Activated CD8-positive, alpha-beta memory T cell treated with anti-CD3 and anti-CD28 coated beads for 48 hours (primary cell): Measurements from ENCODE around the gene YKT6.

Experiments
- DNase-seq, 3 experiments: peaks; one replicate each; pipeline ENCODE4 v3.0.0-alpha.2; 2020; ENCODE audit warnings: low read depth in 2 of 3, low spot score in 2 of 3

Gene YKT6

DNA sequence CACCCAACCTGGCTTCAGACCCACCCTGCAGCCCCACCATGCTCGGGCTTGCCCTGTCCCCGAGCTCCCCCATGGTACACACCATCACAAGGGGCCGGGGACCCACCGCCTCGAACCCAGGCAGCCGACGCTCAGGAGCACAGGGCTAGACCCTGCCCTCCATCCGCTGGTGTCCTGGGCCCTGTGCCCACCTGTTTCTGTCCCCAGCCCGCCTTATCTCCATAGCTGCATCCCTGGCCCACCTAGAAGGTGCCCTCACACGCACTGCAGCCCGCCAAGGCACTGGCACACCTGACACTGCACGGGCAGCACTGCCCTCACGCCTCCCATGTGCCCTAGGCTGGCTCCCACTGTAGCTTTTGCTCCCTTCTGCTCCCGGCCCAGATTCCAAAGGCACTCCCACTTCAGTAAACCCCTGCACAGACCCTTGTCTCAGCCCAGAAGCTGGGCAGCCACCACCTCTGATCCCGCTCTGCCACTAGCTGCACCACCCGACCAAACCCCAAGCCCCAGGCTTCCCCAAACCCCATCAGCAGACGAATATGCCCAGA is 17.1 kb downstream of the YKT6 start:
- DNase-seq, result no peak

DNA sequence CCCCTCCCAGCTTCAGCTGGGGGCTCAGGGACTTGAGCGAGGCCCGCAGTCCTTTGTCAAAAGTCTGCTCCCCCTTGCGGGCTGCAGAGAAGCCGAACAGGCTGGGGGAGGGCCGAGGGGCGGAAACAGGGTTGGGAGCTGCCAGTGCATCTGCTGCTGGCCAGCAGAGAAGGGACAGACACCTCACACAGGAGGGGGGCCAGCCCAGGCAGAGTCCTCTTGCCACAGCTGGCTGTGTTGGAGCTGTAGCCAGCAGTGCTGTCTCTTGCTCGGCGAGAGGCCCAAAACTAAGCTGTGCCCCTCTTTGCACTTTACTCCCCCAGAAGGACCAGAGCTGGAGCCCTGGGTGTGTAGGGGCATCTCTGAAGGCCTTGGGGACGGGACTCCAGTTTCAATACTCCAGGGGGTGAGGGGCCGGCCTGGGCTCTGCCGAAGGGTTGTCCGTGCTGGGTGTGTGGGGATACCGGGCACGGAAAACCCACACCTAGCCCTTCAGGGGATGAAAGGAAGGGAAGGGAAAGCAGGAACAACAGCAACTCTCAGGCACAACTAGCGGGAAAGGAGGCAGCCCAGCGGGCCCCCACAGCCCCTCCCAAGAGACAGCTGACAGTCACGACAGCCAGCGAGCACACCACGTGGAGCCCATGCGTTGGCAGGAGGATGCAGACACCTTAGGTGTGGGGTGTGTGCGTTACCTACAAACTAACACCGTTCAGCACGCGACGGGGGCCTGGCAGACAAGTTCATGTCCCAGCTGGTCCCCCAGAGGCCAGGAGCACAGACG is 17.8 kb downstream of the YKT6 start:
- no peak for DNase-seq

DNA sequence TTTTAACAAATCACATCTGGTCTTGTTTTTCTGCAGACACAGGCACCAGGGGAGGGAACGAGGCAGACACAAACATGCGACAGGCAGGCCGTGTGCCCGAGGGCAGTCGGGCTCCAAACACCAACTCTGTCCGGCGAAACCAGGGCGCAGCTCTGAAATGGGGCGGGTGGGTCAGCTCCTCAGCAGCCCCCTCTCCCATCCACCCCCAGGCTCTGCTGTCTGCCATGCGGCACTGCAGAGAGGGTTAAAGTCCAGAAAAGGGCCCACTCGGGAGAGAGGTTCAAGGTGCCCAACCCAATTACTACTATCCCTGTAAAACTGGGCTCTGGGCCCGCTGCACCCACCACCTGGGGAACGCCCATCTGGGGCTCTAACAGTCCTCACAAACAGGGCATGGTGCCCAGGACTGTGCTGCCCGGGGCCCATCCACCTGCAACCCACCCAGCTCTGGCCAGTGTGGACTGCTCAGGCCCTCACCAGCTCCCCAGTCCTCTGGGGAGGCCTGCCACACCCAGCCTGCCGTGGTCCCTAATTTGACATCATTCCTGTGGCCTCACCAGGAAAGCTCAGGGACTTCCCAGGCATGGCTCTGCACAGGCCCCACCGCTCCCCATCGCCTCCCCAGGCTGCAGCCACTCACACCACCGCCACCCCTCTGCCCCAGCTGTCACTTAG is 18.7 kb downstream of the YKT6 start:
- no peak for DNase-seq

DNA sequence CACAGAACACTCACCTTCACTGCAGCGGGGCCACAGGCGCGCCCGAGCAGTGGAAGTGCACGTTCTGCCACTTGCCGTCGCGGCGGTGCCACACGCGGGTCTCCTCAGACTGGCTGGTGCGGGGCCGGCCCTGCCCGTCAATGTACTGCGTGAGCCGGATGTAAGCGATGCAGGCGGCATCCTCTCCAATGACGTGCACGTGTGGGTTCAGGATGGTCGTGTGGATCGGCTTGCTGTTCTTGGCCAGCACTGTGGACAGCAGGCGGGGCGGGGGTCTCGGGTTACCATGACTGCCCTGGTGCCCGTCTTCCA is 19.2 kb downstream of the YKT6 start:
- no peak for DNase-seq

DNA sequence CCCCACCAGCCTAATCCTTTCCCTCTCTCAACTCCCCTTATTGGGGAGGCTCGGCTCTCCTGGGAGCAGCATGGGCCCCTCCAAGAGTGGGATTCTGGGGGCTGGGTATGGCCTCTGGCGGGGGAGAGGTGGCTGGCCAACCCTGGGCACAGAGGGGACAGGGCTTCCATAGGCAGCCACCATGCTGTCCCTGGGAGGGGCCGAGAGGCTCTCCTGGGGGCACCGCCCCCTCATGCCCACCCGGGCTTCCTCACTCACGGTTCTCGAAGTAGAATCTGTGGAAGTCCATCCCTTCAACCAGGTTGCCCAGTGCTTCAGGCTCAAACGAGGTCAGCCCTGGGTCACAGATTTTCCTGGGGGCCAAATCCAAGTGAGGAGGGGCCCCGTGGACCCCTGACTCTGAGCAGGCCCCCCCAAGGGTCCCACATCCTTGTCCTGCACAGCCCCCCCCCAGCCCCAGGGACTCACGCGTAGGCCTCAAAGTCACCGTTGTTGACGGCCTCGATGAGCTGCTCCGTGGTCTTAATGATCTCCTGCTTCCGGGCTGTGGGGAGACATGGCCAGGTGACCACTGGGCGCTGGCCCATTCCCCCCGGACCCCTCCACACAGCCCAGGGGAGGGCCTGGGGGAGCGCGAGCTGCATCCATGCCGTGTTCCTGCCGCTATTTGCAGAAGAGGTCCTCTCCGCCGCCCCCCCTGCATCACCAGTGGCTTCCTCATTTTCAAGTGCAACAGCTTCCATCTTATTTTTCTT is 19.8 kb downstream of the YKT6 start:
- DNase-seq, result no peak

DNA sequence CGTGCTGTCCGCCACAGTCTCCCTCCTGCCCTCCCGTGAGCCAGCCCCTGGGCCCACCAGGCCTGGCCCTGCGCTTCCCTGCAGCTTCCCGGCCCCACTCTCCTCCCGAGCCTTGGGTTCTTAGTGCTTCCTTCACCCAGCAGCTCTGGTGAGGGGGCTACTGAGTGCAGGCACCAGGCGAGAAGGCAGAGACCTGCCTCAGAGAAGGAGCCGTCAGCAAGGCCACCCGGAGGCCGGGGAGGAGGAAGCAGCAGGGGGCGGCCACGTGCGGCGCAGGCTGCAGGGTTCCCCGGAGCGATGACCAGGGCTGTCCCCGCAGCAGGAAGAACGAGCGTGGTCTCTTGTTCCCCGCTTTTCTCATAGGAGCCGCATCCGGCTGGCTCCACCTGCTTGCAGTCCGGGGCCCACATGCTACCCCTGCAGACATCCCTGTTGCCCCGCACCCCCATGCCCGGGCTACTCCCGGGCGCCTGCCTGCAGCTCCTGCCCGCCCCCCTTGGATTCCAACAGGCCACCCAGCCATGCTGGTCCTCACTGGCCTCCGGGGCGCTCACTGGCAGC is 20.5 kb downstream of the YKT6 start:
- no peak for DNase-seq

DNA sequence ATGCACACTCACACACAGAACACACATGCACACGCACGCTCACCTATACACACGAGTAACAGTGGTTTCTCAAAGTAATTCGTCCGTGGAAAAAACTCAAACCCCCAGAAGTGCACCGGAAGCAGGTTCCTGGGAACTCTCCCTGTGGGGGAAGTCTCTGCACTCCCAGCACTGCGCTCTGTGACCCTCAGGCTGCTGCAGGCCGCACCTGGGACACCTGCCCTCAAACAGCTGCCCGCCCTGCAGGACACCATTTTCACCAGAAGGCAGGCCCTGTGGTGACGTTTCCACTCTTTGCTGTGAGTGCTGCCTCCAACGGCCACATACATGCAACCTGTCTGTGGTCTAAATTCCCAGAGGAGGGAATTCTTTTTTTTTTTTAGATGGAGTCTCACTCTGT is 21.3 kb downstream of the YKT6 start:
- no peak for DNase-seq

DNA sequence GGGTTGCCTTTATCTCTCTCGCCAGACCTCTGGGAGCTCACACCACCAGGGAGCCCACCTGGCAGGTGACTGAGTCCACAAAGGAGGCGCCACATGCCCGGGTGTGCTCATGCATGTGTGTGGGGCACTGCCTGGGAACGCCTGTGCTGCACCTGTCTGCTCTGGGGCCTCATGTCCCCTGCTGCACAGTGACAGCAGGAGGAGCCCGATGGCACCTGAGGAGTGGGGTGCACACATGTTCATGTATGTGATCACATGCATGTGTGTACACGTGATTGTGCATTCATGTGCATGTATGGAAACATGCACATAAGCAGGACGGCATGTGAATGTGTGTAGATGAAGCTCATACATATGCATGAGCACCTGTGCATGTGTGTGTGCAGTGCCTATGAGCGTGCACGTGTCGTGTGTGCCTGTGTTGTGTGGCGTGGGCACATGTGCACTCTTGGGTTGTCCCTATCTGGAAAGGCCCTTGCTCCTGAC is 22.0 kb downstream of the YKT6 start:
- DNase-seq, result no peak

DNA sequence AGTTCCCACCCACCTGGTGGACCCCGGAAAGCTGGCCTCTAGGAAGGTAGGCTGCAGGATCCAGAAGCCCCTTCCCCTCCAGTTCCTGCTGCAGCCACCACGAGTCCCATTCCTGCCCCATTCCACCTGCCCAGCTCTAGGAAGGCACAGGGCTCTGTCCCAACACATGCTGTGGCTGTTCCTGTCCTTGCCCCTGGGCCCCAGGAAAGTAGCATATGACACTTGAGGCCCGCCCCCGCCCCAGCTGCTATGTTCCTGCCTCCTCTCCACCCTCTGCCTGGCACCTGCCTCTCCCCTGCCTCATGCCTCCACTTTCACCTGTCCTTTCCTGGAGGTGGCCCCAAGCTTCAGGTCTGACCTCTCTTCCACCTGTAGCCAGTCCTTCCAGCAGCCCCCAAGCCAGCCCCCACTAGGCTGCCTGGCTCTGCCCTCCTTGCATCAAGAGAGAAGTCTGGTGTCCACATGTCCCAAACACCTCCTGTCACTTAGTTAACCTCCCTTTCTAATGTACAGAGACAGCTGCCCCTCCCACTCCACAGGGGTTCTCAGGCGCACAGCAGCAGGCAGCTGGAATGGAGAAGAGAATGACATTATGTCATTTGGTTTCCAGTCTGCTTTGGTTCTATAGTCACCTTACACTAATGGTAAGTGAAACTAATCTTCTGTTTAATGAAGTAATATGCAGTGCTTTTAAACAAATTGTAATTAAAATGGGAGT is 22.7 kb downstream of the YKT6 start:
- DNase-seq, result no peak

DNA sequence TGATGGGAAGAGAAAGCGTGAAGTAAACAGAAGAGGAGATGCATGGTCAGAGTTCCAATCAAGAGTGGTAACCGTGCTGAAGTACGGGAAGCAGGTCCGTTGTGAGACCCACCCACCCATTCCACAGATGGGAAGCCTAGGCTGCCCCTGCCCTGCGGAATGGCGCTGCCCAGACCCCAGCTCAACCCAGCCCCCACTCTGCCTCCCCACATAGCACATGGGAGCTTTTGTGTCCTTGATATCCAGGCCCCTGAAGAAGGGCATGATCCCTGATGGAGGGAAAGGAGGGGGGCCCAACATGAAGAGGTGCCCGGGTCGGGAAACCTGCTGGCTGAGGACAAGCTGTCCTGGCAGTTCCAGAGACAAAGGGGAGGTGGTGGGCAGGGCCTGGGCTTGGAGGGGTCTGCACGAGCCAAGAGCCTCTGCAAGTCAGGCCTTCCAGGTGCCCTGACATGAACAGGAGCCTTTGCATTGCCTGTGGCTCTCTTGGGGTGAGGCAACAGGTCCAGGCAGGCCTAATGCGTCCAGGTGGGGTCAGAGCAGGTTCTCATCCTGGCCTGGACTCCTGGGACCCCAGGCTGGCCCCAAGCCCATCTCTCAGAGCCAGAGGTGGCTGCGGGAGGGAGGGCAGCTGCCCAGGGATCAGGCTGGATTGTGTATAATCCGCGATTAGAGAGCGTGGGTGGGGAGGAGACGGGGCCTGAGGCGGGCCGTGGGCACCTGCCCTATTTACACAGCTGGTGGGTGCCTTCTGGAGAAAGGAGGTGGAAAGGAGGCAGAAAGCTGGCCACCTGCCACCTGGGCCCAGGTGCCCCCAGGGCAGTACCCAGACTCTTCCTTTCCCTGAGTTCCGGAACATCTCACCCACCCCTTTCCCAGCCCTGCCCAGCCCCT is 23.5 kb downstream of the YKT6 start:
- DNase-seq, result no peak

DNA sequence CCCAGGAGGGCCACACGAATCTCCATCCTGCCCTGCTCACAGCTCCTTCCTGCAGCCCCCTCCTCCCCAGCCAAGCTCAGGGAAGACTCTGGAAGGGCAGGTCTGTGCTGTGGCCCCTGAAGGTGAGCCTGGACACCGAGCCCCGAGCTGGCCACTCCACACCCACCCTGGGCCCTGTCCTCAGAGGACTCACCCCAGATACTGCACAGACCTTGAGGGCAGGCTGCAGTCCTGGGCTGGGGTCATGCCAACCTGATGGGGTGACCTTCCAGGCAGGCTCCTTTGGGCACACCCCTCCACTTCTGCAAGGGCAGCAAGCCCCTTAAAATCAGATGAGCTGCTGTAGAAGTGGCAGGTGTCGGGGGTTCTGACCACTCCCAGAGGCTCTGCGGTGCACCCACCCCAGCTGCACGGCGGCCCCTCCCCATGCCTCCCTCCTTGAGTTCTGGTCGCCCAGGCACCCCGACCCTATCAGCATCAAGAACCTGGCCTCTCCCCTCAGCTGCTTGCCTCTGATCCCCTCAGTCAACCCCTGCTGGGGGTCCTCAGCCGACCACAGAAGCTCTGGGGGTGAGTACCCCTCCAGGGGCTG is 24.3 kb downstream of the YKT6 start:
- DNase-seq, result no peak

DNA sequence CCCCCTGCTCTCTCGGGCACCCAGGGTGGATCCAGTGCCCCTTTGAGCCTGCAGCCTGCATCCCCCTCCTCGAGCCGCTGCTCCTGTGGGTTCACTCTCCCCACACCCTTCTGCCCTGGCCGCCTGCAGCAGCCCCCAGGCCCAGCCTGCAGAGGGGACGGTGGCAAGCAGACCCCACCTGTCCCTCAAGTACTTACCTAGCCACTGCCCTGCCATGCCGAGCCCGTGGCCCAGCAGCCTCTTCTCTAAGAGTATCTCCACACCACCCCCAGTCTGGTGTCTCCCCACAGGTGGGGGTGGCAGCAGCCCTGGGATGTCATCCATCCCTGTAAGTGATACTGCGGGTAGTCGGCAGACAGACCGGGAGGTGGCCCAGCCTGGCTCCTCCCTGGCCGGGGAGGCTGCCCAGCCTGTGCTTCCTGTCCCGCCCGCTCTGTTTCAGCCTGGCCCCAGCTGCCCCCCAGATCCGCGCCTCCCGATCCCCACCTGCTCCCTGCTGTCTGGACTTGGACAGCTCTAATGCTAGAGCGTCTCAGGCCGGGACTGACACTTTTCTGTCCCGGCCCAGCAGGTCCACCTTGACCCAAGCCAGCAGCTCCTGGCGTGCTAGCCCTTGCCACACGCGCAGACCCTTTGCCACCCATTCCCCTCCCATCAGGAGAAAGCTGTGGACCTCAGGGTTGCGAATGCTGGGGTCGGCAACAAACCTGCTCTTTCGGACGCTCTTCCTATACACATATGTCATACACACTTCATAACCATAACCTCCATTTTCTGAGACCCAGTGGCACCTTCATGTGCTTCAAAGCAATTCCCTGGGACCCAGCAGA is 25.0 kb downstream of the YKT6 start:
- DNase-seq, result no peak

DNA sequence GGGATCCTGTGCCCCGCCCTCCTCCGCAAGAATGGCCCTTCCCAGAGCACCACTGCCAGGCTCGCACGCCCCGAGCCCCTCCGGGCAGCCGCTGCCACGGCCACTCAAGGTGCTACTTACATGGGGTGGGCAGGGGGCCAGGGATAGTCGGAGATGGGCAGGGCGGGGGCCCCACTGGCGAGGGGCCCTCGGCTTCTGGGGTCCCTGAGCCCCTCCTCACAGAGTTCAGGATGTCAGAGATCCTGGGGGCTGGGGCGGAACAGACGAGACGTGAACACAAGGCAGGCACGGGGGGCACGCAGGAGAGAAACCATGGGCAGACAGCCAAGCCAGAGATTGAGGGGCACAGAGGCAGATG is 25.6 kb downstream of the YKT6 start:
- DNase-seq, result no peak

DNA sequence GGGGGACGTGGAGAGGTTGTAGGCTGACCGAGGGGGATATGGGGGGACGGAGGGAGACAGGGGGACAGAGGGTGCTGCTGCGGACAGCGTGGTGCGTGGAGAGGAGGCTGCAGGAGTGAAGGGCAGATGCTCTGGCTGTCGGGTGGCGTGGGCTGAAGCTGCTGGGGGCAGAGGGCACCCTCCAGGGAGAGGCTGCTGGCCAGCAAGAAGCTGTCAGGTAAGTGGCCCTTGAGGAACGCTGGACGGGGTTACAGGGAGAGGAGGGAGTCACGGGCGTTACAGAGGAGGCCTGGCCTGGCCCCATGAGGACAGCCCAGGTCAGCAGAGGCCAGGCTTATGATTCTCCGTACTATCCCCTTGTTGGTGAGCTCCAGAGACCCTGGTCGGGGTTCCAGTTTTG is 27.1 kb downstream of the YKT6 start:
- DNase-seq, result no peak

DNA sequence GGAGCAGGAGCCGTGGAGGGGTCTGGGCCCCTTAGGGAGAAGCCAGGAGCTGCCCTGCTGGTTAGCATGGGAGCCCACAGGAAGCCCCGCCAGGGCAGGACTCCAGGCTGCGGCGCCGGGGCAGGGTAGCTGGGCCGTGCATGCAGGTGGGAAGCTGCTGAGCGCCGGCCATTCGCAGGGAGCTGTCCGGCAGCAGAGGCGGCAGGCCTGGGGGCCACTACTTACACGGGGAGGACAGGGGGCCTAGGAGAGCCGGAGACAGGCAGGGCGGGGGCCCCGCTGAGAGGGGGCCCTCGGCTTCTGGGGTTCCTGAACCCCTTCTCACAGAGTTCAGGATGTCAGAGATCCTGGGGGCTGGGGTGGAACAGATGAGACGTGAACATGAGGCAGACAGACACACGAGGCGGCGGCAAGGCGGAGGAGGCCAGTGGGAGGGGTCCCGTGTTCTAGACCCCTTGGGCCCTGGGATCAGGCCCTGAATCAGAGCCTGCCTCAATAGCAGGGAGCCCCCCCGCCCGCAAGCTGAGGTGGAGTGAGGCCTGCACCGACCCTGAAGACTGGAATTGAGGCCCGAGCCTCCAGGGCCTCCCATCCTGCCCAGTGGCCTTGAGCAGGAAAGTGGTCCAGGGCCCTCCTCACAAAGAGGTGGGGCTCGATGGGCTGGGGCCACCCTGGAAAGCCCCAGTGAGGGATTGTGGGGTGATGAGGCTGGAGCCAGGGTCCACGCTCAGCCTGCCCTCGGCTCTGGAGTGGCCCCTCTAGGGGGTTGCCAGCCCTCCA is 28.0 kb downstream of the YKT6 start:
- no peak for DNase-seq

DNA sequence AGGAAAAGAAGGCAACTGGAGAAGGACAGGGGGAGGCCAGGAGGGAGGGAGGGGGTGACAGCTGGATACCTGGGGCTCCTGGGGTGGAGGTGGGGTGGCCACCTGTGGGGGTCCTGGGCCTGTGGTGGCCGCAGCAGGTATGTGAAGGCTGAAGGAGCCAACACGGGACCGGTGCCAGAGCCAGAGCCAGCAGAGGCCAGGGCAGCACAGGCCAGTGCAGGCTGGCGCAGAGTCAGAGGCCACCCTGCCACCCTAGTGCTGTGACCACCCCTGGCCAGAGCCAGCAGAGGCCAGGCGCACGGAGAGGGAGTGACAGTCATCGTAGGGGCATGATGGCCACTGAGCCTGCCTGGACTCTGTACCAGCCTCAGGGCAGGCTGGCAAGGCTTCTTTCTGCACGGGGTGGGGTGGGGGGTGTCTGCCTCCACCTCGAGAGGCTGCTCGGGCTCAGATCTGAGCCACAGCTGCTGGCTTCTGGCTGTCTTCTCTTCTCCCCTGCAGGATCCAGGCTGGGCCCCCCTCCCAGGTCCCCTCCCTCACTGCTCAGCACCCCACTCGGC is 28.8 kb downstream of the YKT6 start:
- no peak for DNase-seq

DNA sequence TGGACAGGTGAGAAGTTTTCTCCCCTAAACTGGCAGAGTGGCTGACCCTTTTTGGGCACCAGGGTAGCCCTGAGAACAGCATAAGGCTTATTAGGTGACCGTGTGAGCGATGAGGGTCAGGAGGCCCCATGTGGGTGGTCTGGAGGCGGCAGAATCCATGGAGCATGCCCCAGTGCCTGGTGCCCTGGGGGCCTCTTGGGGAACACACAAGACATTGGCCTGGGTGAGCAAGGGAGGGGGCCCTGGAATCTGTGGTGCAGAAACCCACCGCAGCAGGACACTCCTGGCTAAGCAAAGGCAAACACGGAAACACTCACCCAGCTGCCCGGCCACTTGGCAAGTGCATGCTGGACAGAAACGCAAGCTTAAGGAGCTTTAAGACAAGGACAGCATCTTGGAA is 29.5 kb downstream of the YKT6 start:
- DNase-seq, result no peak

DNA sequence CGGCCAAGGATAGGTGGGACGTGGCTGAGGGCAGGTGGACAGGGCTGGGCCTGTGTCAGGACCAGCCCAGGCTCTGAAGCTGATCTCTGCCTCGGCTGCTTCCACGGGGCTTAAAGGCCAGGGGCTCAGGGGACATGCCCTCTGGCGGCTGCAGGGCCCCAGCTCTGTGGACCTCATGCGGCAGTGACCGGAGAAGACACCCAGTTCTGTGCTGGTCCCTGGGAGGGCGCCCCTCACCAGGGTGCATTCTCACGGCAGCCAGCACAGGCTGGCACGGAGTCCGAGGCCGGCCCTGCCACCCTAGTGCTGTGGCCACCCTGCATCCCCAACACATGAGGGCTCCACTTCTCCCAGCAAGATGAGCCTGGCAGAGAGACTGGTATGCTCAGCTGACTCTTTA is 30.3 kb downstream of the YKT6 start:
- DNase-seq, result no peak
